ENCODE data around the gene SLC25A6. TPM values are rescaled to one million over a fixed set of nuclear protein-coding genes. Genes with fewer than 3 reads are reported as not detected.

SLC25A6 gene
- total RNA-seq, 4 donors from 2014 or later, result 217 to 417 (median 248) TPM

DNA sequence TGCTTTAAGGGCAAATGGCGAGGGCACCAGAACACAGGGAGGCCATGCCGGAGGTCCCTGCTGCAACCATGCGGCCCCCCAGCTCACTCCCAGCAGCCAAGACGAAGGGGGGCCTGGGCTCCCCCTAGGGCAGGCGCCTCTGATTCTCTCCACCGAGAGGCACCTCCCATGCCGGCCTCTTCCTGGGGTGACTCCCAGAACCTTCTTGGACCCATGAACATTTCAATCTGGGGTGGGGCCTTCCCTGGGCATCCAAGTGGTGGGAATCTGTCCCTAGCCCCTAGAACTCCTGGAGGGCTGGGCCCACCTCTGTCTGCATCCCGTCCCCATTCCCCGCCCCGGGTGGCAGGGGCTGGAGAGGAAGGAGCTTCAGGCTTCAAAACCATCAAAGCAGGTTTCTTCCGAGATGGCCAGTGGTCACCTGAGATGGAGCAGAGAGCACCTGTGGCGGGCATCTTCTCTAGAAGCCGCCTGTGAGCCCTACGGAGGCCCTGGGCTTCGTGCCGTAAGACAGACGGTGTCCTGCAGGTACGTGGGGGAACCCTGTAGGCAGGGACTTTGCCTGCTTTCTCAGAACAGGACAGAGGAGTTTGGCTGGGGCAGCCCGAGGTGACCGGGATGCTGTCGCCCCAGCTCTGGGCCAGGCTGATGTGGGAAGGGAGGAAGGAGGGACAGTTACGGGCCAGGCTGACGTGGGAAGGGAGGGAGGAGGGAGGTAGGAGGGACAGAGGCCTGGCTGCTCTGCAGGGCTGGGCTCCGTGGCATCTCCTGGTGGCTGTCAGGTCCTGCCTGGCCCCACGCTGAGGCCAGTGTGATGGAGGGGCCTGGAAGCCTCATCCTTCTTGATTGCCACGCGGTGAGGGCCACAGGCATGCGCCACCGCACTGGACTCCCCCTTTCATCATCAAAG lies 6.8 kb upstream of the SLC25A6 start:
- Histone ChIP-seq H3K9me3 (no peaks in the 10 kb centered on the region), H3K36me3 (peaks cover 0 to 73% (median 9%) of the 10 kb centered on the region in 3 donors), H3K27ac (no peak overlapping the region), H3K27me3 (no peaks in the 10 kb centered on the region), H3K4me3 (no peak overlapping the region), H3K4me1 (peaks cover 0 to 25% (median 5%) of the 10 kb centered on the region in 3 donors)
- no peak for DNase-seq
- intact Hi-C loops (cut with DNase I), result no loop called here
- TF ChIP-seq POLR2A (IDR thresholded peaks at IDR 0.05), result no peak
- TF ChIP-seq, protein P1, sequence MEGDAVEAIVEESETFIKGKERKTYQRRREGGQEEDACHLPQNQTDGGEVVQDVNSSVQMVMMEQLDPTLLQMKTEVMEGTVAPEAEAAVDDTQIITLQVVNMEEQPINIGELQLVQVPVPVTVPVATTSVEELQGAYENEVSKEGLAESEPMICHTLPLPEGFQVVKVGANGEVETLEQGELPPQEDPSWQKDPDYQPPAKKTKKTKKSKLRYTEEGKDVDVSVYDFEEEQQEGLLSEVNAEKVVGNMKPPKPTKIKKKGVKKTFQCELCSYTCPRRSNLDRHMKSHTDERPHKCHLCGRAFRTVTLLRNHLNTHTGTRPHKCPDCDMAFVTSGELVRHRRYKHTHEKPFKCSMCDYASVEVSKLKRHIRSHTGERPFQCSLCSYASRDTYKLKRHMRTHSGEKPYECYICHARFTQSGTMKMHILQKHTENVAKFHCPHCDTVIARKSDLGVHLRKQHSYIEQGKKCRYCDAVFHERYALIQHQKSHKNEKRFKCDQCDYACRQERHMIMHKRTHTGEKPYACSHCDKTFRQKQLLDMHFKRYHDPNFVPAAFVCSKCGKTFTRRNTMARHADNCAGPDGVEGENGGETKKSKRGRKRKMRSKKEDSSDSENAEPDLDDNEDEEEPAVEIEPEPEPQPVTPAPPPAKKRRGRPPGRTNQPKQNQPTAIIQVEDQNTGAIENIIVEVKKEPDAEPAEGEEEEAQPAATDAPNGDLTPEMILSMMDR (IDR thresholded peaks at IDR 0.05), result no peak
- 71 to 94% methylated on average over 6 to 11 of the region's 29 CpGs for WGBS, 2 donors

DNA sequence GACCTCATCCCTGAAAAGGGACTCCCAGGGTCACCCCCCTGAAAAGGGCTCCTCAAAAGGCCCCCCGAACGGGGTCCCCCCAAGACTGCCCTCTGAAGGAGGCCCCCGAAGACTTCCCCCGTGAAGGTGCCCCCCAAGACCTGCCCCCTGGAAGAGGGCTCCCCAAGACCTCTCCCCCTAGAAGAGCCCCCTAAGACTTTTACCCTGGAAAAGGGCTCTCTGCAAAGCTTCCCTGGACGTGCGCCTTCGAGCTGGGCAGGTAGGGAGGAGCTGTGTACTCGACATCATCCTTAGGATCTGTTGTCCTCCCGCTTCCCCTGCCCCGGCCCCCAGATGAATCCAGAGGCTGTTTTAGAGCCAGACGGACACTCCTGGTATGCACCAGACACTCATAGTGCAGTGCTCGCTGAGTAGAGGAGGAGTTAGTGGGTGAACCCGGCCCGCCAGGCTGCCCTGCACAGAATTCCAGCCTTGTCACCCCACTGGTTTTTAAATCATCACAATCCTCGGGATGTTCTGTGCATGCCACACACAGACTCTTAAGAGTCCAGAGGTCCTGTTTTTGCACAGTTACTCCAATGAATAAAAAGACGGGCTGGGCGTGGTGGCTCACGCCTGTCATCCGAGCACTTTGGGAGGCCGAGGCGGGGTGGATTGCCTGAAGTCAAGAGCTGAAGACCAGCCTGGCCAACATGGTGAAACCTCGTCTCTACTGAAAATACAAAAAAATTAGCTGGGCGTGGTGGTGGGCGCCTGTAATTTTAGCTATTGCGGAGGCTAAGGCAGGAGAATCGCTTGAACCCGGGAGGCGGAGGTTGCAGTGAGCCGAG lies 5.7 kb upstream of the SLC25A6 start:
- intact Hi-C loops (cut with DNase I), result no loop called here
- peaks cover 4 to 33% (median 5%) of the 10 kb centered on the region in 3 donors for H3K4me1 ChIP-seq
- H3K4me3 ChIP-seq, result no peak overlapping the region
- no peaks in the 10 kb centered on the region for H3K27me3 ChIP-seq
- H3K9me3 ChIP-seq, result no peaks in the 10 kb centered on the region
- no peak for DNase-seq
- TF ChIP-seq, protein P1 (IDR thresholded peaks at IDR 0.05), result no peak
- TF ChIP-seq POLR2A (IDR thresholded peaks at IDR 0.05), result no peak
- no peak overlapping the region for H3K27ac ChIP-seq
- H3K36me3 ChIP-seq, result peaks cover 0 to 62% (median 0%) of the 10 kb centered on the region in 3 donors
- 83 to 86% methylated on average over 8 to 14 of the region's 29 CpGs for whole genome bisulfite sequencing, 2 donors

DNA sequence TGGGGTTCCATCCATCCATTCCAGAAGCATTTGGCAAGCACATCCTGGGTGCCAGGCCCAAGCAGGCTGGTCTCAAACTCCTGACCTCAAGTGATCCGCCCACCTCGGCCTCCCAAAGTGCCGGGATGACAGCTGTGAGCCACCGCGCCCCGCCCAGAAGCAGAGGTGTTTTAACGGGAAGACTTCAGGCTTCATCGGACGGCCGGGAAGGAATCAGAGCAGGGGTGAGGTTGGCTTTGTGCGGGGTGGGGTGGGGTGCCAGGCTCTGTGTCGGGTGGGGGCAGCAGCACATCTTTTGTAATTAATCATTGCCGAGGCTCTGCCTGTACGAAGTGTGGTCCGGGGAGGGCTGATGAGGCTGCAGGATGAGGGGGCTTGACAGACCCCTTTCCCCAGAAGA lies 5.1 kb upstream of the SLC25A6 start:
- no peak for TF ChIP-seq POLR2A (IDR thresholded peaks at IDR 0.05)
- TF ChIP-seq, protein P1 (IDR thresholded peaks at IDR 0.05), result no peak
- peaks cover 4 to 33% (median 5%) of the 10 kb centered on the region in 3 donors for H3K4me1 ChIP-seq
- no peak overlapping the region for H3K27ac ChIP-seq
- H3K36me3 ChIP-seq, result peaks cover 0 to 57% (median 0%) of the 10 kb centered on the region in 3 donors
- intact Hi-C loops (cut with DNase I), result no loop called here
- no peaks in the 10 kb centered on the region for H3K27me3 ChIP-seq
- no CpG with 5 or more reads among the region's 15 CpGs for WGBS, 2 donors
- DNase-seq, result no peak
- no peak overlapping the region for H3K4me3 ChIP-seq
- H3K9me3 ChIP-seq, result no peaks in the 10 kb centered on the region

DNA sequence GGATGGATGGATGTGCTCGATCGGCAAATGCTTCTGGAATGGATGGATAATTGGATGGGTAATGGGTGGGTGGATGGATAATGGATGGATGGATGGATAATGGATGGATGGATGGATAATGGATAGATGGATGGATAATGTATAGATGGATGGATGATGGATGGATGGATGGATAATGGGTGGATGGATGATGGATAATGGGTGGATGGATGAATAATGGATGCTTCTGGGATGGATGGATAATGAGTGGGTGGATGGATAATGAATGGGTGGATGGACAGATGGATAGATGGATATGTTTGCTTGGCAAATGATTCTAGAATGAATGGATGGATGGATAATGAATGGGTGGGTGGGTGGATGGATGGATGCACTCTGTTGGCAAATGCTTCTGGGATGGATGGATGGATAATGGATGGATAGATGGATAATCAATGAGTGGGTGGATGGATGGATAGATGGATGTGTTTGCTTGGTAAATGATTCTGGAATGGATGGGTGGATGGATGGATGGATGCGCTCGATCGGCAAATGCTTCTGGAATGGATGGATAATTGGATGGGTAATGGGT lies 3.8 kb upstream of the SLC25A6 start:
- no peak for TF ChIP-seq POLR2A (IDR thresholded peaks at IDR 0.05)
- TF ChIP-seq, protein P1 (IDR thresholded peaks at IDR 0.05), result no peak

More for the DNA sequence above, 3.8 kb upstream of the SLC25A6 start:
- intact Hi-C loops (cut with DNase I), result no loop called here
- Histone ChIP-seq H3K9me3 (no peaks in the 10 kb centered on the region), H3K36me3 (peaks cover 0 to 49% (median 5%) of the 10 kb centered on the region in 3 donors), H3K27ac (no peak overlapping the region), H3K4me1 (peaks cover 8 to 37% (median 10%) of the 10 kb centered on the region in 3 donors), H3K4me3 (no peak overlapping the region), H3K27me3 (no peaks in the 10 kb centered on the region)
- DNase-seq, result no peak
- WGBS, 2 donors, result 96 to 97% methylated on average over 5 of the region's 5 CpGs

Data from esophagus squamous epithelium (tissue), 5 donors.